ENCODE measurements around the gene HOXB7. TPM values are rescaled to one million over a fixed set of nuclear protein-coding genes. Genes with fewer than 3 reads are reported as not detected.

HOXB7 gene
- polyA plus RNA-seq: not detected in 2 replicates

GRCh38 chr17:48610282-48611211, at the start of gene HOXB7:
TSS of gene HOXB7 (minus strand) at chr17:48611017. CDS start at chr17:48610918, 99 bp downstream.

GRCh38 chr17:48626245-48627117, 15.7 kb upstream of the HOXB7 start, which contains the start of gene HOXB9:
TSS of gene HOXB9 (minus strand) at chr17:48626358. CDS start at chr17:48626269, 89 bp downstream.

GRCh38 chr17:48615047-48615962, 4.5 kb upstream of the HOXB7 start, which contains the start of gene HOXB8:
TSS of gene HOXB8 (minus strand) at chr17:48615292. CDS start at chr17:48614704, 588 bp downstream.

GRCh38 chr17:48604770-48605329, 6.0 kb downstream of the HOXB7 start, which contains the start of gene HOXB6:
TSS of gene HOXB6 (minus strand) at chr17:48604986. CDS start at chr17:48598150, 6,836 bp downstream.

GRCh38 chr17:48593126-48593829, 17.5 kb downstream of the HOXB7 start, which contains the start of gene HOXB5:
TSS of gene HOXB5 (minus strand) at chr17:48593779. CDS start at chr17:48593682, 97 bp downstream.

GRCh38 chr17:48589831-48590606, 20.8 kb downstream of the HOXB7 start, which contains the start of gene HOXB3:
TSS of gene HOXB3 (minus strand) at chr17:48590241. CDS start at chr17:48552474, 37,767 bp downstream.

GRCh38 chr17:48577946-48578615, 32.7 kb downstream of the HOXB7 start, which contains the start of gene HOXB4:
TSS of gene HOXB4 (minus strand) at chr17:48578350. CDS start at chr17:48578319, 31 bp downstream.

Other genes starting within 250 kb of the HOXB7 start
- gene SKAP1, start 180.8 kb downstream of the HOXB7 start, polyA plus RNA-seq: not detected in 2 replicates
- gene HOXB1, start 80.0 kb downstream of the HOXB7 start, polyA plus RNA-seq: not detected in 2 replicates
- not detected in 2 replicates for gene HOXB2, start 65.9 kb downstream of the HOXB7 start, polyA plus RNA-seq
- not detected in 2 replicates for gene HOXB4, start 32.7 kb downstream of the HOXB7 start, polyA plus RNA-seq
- not detected in 2 replicates for gene HOXB3, start 20.8 kb downstream of the HOXB7 start, polyA plus RNA-seq
- gene HOXB5, start 17.2 kb downstream of the HOXB7 start, polyA plus RNA-seq: not detected in 2 replicates
- gene HOXB6, start 6.0 kb downstream of the HOXB7 start, polyA plus RNA-seq: not detected in 2 replicates
- not detected in 2 replicates for gene HOXB8, start 4.3 kb upstream of the HOXB7 start, polyA plus RNA-seq
- not detected in 2 replicates for gene HOXB9, start 15.3 kb upstream of the HOXB7 start, polyA plus RNA-seq
- not detected in 2 replicates for gene PRAC1, start 111.5 kb upstream of the HOXB7 start, polyA plus RNA-seq
- gene PRAC2, start 112.2 kb upstream of the HOXB7 start, polyA plus RNA-seq: not detected in 2 replicates
- not detected in 2 replicates for gene HOXB13, start 117.7 kb upstream of the HOXB7 start, polyA plus RNA-seq
- gene TTLL6, start 206.2 kb upstream of the HOXB7 start, polyA plus RNA-seq: not detected in 2 replicates
- 14.3 and 49.5 TPM in 2 replicates for gene CALCOCO2, start 220.0 kb upstream of the HOXB7 start, polyA plus RNA-seq

All from Purkinje cell (primary cell).